PC-9 (cell line): ENCODE measurements around the gene AIRE. TPM values are rescaled to one million over a fixed set of nuclear protein-coding genes. Genes with fewer than 3 reads are reported as not detected.

Experiments used
- BruUV-seq: library from RNA; stranded (reverse); fragments of 400-500 nt; replicated peaks from 2 replicates; lab custom pipeline; 2021; lab: Mats Ljungman, UMichigan
- CTCF ChIA-PET: fragments of 300-600 bp; sonication (Branson Sonifier 250); formaldehyde crosslinking; loops from one replicate; lab custom pipeline; 2022; ENCODE audit warnings: antibody characterized with exemption; lab: Charles Lee
- POLR2A ChIA-PET: fragments of 300-600 bp; sonication (Branson Sonifier 250); formaldehyde crosslinking; loops from one replicate; lab custom pipeline; 2022; ENCODE audit warnings: antibody characterized with exemption; ENCODE audit not compliant: unreplicated experiment; lab: Charles Lee
- DNase-seq, 2 experiments: peaks; one replicate each; pipeline versions ENCODE4 v3.0.0 to v3.0.0-alpha.2; 2015 to 2022; ENCODE audit warnings: mixed read lengths in 1 of 2
- H2AFZ ChIP-seq: fragments of 200-600 bp; sonication (generic); 2 replicates; pipeline ENCODE4 v1.8.1; 2017; ENCODE audit warnings: antibody characterized with exemption
- H3F3A ChIP-seq: fragments of 200-600 bp; sonication (generic); 2 replicates; pipeline ENCODE4 v1.8.1; 2017; ENCODE audit warnings: antibody characterized with exemption, mild to moderate bottlenecking, low read depth; ENCODE audit not compliant: insufficient read depth
- H3K27ac ChIP-seq: fragments of 200-600 bp; sonication (generic); 2 replicates; pipeline ENCODE4 v1.6.1; 2016; ENCODE audit warnings: mixed run types
- H3K27me3 ChIP-seq: fragments of 200-600 bp; sonication (generic); 2 replicates; pipeline ENCODE4 v1.6.1; 2016; ENCODE audit warnings: low read depth, mixed run types; ENCODE audit not compliant: insufficient read depth
- H3K36me3 ChIP-seq: fragments of 200-600 bp; sonication (generic); 2 replicates; pipeline ENCODE4 v1.6.1; 2016; ENCODE audit warnings: low read depth, mixed run types
- H3K4me1 ChIP-seq: fragments of 200-600 bp; sonication (generic); replicated peaks from 2 replicates; pipeline ENCODE4 v1.6.1; 2016; ENCODE audit warnings: mixed run types; ENCODE audit not compliant: insufficient read depth
- H3K4me2 ChIP-seq: fragments of 200-600 bp; sonication (generic); 2 replicates; pipeline ENCODE4 v1.6.1; 2017; ENCODE audit warnings: mixed run types
- H3K4me3 ChIP-seq: fragments of 200-600 bp; sonication (generic); 2 replicates; pipeline ENCODE4 v1.6.1; 2016; ENCODE audit warnings: mixed run types
- H3K79me2 ChIP-seq: fragments of 200-600 bp; sonication (generic); 2 replicates; pipeline ENCODE4 v1.6.1; 2017; ENCODE audit warnings: low read depth, mixed run types
- H3K9me2 ChIP-seq: fragments of 200-600 bp; sonication (generic); 2 replicates; pipeline ENCODE4 v1.8.1; 2017; ENCODE audit warnings: mild to moderate bottlenecking; ENCODE audit not compliant: insufficient read depth
- H3K9me3 ChIP-seq: fragments of 200-600 bp; sonication (generic); 2 replicates; pipeline ENCODE4 v1.8.1; 2016; ENCODE audit warnings: low read depth; ENCODE audit not compliant: insufficient read depth
- H4K20me1 ChIP-seq: fragments of 200-600 bp; sonication (generic); 2 replicates; pipeline ENCODE4 v1.8.1; 2017; ENCODE audit not compliant: insufficient read depth
- CTCF ChIP-seq: fragments of 200-600 bp; sonication (generic); conservative IDR thresholded peaks from 2 replicates; pipeline ENCODE4 v1.6.1; 2017; ENCODE audit warnings: mixed run types, antibody characterized with exemption, mild to moderate bottlenecking, moderate library complexity
- EZH2 ChIP-seq: fragments of 200-600 bp; sonication (generic); IDR thresholded peaks from 2 replicates; pipeline ENCODE4 v1.8.0; 2017; ENCODE audit warnings: antibody characterized with exemption, low read depth
- intact Hi-C: fragments of 100-400 bp; cut with micrococcal nuclease; formaldehyde crosslinking; loops from one replicate; pipeline ENCODE4 v1.10.0; 2022; ENCODE audit not compliant: unreplicated experiment
- total RNA-seq: library from RNA; stranded (reverse); gene quantifications from 2 replicates; pipeline ENCODE4 v1.2.3, GENCODE V29; 2021

The AIRE gene
- total RNA-seq, 1 experiment from 2014 or later = not detected

DNA sequence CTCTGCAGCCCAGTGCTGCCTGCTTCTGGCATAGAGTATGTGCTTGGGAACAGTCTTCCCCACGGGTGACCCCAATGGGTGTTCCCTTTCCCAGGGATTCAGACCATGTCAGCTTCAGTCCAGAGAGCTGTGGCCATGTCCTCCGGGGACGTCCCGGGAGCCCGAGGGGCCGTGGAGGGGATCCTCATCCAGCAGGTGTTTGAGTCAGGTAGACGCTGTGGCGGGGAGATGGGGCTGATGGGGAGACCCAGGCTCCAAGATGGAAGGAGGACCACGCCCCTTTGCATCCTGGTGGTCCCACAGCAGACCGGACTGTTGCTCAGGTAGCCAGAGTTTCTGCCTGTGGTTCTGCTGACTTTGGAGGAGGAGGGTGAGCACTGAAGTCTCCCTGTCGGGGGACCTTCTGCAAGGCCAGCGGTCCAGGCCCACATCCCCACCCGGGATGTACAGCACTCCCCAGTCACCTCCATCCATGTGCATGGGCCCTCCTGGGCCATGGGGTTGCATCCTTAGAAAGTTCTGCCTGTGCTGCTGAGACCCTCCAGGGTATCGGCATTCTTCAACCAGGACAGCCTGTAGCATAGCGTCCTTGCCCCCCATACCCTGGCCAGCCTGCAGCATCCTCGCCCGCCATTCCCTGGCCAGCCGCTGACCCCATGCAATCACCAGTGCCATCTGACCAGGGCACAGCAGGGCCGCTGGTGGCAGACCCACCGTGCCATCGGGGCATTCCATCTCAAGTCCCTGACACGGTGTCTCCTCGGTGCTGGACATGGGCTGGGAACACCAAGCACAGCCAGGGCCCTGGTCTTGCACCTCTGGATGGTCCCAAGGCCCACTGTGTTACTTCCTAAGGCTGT, 2.8 kb downstream of the AIRE start:
- H3K4me2 ChIP-seq = no peak overlapping the region
- no TSS peak for BruUV-seq
- no peaks in the 10 kb centered on the region for H3K9me3 ChIP-seq
- H4K20me1 ChIP-seq = no peaks in the 10 kb centered on the region
- POLR2A ChIA-PET = no interaction called here
- H3F3A ChIP-seq = no peaks in the 10 kb centered on the region
- no peaks in the 10 kb centered on the region for H3K9me2 ChIP-seq
- H3K36me3 ChIP-seq = no peaks in the 10 kb centered on the region
- H3K27ac ChIP-seq = no peak overlapping the region
- no peak for DNase-seq
- TF ChIP-seq CTCF (no peak), EZH2 (no peak)
- peaks cover 21% of the 10 kb centered on the region for H3K27me3 ChIP-seq
- no peaks in the 10 kb centered on the region for H3K4me1 ChIP-seq
- intact Hi-C loops = no loop called here
- H3K4me3 ChIP-seq = no peak overlapping the region
- no peaks in the 10 kb centered on the region for H3K79me2 ChIP-seq
- H2AFZ ChIP-seq = no peak overlapping the region
- CTCF ChIA-PET = no interaction called here

- no peak overlapping the region for H3K4me2 ChIP-seq
- no peaks in the 10 kb centered on the region for H3K36me3 ChIP-seq
- intact Hi-C loops = no loop called here
- peaks cover 21% of the 10 kb centered on the region for H3K27me3 ChIP-seq
- no peaks in the 10 kb centered on the region for H3K9me3 ChIP-seq
- POLR2A ChIA-PET = interaction anchor here (0.6 kb wide), 1 partner anchor 45 kb away, joined by 3 read pairs; no protein-coding TSS in a partner anchor
- H3F3A ChIP-seq = no peaks in the 10 kb centered on the region
- H4K20me1 ChIP-seq = no peaks in the 10 kb centered on the region
- no peak overlapping the region for H3K4me3 ChIP-seq
- peaks cover 2% of the 10 kb centered on the region; the same call in 1 of the 2 replicates for H3K4me1 ChIP-seq
- BruUV-seq = no TSS peak
- no peak overlapping the region for H2AFZ ChIP-seq
- DNase-seq = no peak
- no peaks in the 10 kb centered on the region for H3K9me2 ChIP-seq
- CTCF ChIA-PET = no interaction called here
- H3K79me2 ChIP-seq = no peaks in the 10 kb centered on the region
- TF ChIP-seq CTCF (no peak), EZH2 (no peak)
- H3K27ac ChIP-seq = no peak overlapping the region
These were observed 3.8 kb downstream of the AIRE start for GRCh38 chr21:44289381-44290010.

- H3K36me3 ChIP-seq = no peaks in the 10 kb centered on the region
- no peak overlapping the region for H3K27ac ChIP-seq
- H4K20me1 ChIP-seq = no peaks in the 10 kb centered on the region
- BruUV-seq = no TSS peak
- DNase-seq = no peak
- H3K27me3 ChIP-seq = peaks cover 14% of the 10 kb centered on the region; the same call in 1 of the 2 replicates
- no peaks in the 10 kb centered on the region for H3K9me2 ChIP-seq
- no peak overlapping the region for H3K4me2 ChIP-seq
- TF ChIP-seq EZH2 (no peak), CTCF (no peak)
- no peaks in the 10 kb centered on the region for H3K79me2 ChIP-seq
- no peaks in the 10 kb centered on the region for H3F3A ChIP-seq
- intact Hi-C loops = no loop called here
- POLR2A ChIA-PET = no interaction called here
- no peak overlapping the region for H2AFZ ChIP-seq
- peaks cover 12% of the 10 kb centered on the region; the same call in 1 of the 2 replicates for H3K4me1 ChIP-seq
- H3K9me3 ChIP-seq = no peaks in the 10 kb centered on the region
- CTCF ChIA-PET = no interaction called here
- H3K4me3 ChIP-seq = no peak overlapping the region
These were observed 4.8 kb downstream of the AIRE start for GRCh38 chr21:44290327-44291077.
